HUES48 (cell line): ENCODE measurements around the gene NACA2.
"Not testable (repeated sequence)": the region's sequence is repeated elsewhere in the genome, so short reads cannot be mapped to it uniquely, and the experiment has no call there.

Experiments
- H3K27ac ChIP-seq: one replicate; pipeline ENCODE4 v1.7.0; 2013; ENCODE audit warnings: low read depth, low read length, inconsistent platforms
- H3K27me3 ChIP-seq: 2 replicates; pipeline ENCODE4 v1.6.1; 2013; ENCODE audit warnings: mild to moderate bottlenecking, low read length; ENCODE audit not compliant: control insufficient read depth, insufficient read depth
- H3K36me3 ChIP-seq: 2 replicates; pipeline ENCODE4 v1.6.1; 2013; ENCODE audit warnings: low read length; ENCODE audit not compliant: control insufficient read depth, insufficient read depth
- H3K4me1 ChIP-seq: 2 replicates; pipeline ENCODE4 v1.6.1; 2013; ENCODE audit warnings: mild to moderate bottlenecking, low read length; ENCODE audit not compliant: control insufficient read depth, insufficient read depth
- H3K4me3 ChIP-seq: 2 replicates; pipeline ENCODE4 v1.5.1; 2013; ENCODE audit warnings: mild to moderate bottlenecking, low read depth, low read length
- H3K9ac ChIP-seq: 2 replicates; pipeline ENCODE4 v1.6.1; 2013; ENCODE audit warnings: mild to moderate bottlenecking, low read depth, low read length, moderate library complexity
- H3K9me3 ChIP-seq: 2 replicates; pipeline ENCODE4 v1.6.1; 2013; ENCODE audit warnings: low read length; ENCODE audit not compliant: control insufficient read depth, insufficient read depth

Gene NACA2

DNA sequence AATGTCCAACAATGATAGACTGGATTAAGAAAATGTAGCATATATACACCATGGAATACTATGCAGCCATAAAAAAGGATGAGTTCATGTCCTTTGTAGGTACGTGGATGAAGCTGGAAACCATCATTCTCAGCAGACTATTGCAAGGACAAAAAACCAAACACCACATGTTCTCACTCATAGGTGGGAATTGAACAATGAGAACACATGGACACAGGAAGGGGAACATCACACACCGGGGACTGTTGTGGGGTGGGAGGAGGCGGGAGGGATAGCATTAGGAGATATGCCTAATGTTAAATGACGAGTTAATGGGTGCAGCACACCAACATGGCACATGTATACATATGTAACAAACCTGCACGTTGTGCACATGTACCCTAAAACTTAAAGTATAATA, 24.6 kb downstream of the NACA2 start:
- not testable (repeated sequence) for H3K27me3 ChIP-seq, H3K4me3 ChIP-seq, H3K4me1 ChIP-seq, H3K36me3 ChIP-seq, H3K9ac ChIP-seq, H3K27ac ChIP-seq, H3K9me3 ChIP-seq

DNA sequence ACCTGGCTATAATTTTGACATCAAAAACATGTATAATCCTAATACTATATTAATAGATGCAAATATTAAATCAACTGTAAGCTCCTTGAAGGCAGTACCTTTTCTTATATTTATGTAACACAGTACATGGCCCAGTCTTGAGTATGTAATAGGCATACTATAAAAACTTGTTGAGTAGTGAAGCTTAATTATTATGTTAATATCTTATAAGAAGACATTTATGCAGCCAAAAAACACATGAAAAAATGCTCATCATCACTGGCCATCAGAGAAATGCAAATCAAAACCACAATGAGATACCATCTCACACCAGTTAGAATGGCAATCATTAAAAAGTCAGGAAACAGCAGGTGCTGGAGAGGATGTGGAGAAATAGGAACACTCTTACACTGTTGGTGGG, 25.2 kb downstream of the NACA2 start:
- H3K4me1 ChIP-seq, H3K27ac ChIP-seq: not testable (repeated sequence)

DNA sequence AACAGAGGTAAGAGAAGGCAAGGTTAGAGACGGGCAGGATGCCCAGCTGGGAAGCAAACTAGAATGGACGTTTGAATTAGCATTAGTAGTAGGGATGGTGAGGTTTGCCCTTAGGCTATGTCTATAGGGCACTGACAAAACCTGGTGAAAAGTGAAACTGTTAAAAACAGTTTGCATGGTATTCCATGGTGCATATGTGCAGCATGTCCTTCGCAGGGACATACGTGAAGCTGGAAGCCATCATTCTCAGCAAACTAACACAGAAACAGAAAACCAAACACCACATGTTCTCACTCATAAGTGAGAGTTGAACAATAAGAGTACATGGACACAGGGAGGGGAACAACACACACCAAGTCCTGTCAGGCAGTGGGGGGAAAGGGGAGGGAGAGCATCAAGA, 25.8 kb downstream of the NACA2 start:
- H3K9ac ChIP-seq, result no peak overlapping the region
- no peak overlapping the region for H3K4me3 ChIP-seq
- no peaks in the 10 kb centered on the region for H3K36me3 ChIP-seq
- no peaks in the 10 kb centered on the region for H3K27me3 ChIP-seq
- no peaks in the 10 kb centered on the region for H3K4me1 ChIP-seq
- H3K9me3 ChIP-seq, result no peaks in the 10 kb centered on the region
- no peak overlapping the region for H3K27ac ChIP-seq

More for the DNA sequence above, 25.2 kb downstream of the NACA2 start:
- not testable (repeated sequence) for H3K4me3 ChIP-seq, H3K9ac ChIP-seq, H3K36me3 ChIP-seq, H3K27me3 ChIP-seq, H3K9me3 ChIP-seq

DNA sequence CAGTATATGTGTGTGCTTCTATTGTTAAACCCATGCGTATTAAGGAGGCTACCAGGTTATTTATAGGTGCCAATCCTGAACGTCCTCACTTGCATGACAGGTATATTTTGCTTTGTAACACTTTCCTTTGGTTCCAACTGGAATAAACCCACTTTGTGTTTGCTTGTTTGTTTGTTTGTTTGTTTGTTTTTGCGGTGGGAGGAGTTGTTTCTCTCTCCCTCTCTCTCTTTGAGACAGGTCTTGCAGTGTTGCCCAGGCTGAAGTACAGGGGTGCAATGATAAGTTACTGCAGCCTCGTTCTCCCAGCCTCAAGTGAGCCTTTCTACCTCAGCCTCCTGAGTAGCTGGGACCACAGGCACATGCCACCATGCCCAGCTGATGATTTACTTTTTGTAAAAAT, 28.7 kb downstream of the NACA2 start:
- H3K4me1 ChIP-seq, result no peaks in the 10 kb centered on the region
- no peak overlapping the region for H3K27ac ChIP-seq
- no peak overlapping the region for H3K9ac ChIP-seq
- H3K9me3 ChIP-seq, result no peaks in the 10 kb centered on the region
- no peak overlapping the region for H3K4me3 ChIP-seq
- H3K27me3 ChIP-seq, result no peaks in the 10 kb centered on the region
- H3K36me3 ChIP-seq, result no peaks in the 10 kb centered on the region

DNA sequence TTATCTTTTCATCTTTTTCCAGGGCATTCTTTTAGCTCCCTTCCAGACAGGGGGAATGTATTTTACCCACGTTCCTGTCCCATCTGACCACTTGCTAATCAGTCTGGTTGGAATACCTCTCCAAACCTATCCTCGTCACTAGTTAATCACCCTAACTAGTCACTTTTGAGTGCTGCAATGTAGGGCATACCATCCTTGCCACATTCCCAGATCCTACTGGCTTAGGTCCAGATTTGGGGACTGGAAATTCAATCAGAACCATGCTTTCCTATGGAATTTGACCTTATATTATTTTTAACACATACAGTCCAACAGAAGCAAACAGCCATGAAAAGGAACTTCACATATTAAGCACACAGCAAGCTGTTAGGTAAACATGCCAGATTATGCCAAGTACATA, 29.7 kb downstream of the NACA2 start:
- Histone ChIP-seq H3K27me3 (no peaks in the 10 kb centered on the region), H3K9ac (no peak overlapping the region), H3K36me3 (no peaks in the 10 kb centered on the region), H3K4me1 (no peaks in the 10 kb centered on the region), H3K27ac (no peak overlapping the region), H3K9me3 (no peaks in the 10 kb centered on the region), H3K4me3 (no peak overlapping the region)

DNA sequence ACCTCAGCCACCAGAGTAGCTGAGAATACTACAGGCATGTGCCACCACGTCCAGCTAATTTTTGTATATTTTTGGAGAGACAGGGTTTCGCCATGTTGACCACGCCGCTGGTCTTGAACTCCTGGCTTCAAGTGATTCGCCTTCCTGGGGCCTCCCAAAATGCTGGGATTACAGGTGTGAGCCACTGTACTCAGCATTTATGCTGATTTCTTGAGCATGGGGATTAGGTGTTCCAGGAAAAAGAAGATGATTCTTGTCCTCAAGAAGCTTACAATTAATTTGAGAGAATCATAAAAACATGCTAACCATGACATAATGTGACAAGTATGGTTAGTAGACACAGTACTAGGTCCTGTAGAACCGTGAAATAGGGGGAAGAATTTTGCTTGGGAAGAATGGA, 30.9 kb downstream of the NACA2 start:
- Histone ChIP-seq H3K27me3 (no peaks in the 10 kb centered on the region), H3K36me3 (no peaks in the 10 kb centered on the region), H3K9ac (no peak overlapping the region), H3K4me3 (no peak overlapping the region), H3K9me3 (no peaks in the 10 kb centered on the region), H3K27ac (no peak overlapping the region), H3K4me1 (no peaks in the 10 kb centered on the region)

DNA sequence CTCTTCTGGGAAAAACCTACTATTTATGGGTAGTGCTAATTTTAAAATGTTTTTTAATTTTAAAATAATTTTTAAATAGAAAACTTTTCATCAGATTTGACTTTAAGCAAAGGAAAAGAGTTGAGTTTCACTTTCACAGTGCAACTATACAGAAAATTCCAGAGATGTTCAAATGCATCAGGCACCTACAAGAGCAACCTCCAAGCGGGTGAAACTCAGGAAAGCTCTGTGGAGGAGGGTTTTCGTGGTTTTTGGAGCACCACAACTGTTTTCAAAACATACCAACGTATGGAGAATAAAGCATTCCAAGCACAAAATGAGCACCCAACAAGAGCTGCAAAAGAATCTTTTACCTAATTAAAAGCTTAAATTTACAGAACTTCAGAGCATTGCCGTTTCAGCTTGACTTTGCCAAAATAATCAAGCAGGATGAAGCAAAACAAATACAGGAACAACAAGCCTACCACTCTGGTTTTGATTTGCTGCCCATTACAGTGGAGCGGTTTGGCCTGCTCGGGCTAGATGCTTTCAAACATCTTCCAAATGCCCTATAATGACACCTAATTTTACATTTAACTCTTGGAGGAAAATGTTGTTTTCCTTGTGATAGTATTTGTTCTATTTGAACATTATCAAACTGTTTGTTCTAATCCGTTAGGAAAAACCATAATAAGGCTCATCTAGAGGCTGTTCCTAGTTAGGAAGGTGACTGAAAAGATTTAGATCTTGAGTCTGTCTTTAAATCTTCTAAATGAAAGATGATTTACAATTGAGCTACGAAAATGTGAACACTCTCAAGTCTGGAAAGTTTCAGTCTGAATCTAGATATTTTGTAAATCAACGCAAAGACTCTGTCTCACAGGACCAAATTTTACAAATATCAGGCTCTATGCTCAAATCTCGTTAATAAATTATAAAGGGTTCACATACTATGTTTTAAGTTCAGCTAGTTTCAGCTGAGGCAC, 34.5 kb downstream of the NACA2 start:
- Histone ChIP-seq H3K4me3 (no peak overlapping the region), H3K9ac (no peak overlapping the region), H3K27me3 (no peaks in the 10 kb centered on the region), H3K36me3 (no peaks in the 10 kb centered on the region), H3K9me3 (no peaks in the 10 kb centered on the region), H3K4me1 (no peaks in the 10 kb centered on the region), H3K27ac (no peak overlapping the region)

DNA sequence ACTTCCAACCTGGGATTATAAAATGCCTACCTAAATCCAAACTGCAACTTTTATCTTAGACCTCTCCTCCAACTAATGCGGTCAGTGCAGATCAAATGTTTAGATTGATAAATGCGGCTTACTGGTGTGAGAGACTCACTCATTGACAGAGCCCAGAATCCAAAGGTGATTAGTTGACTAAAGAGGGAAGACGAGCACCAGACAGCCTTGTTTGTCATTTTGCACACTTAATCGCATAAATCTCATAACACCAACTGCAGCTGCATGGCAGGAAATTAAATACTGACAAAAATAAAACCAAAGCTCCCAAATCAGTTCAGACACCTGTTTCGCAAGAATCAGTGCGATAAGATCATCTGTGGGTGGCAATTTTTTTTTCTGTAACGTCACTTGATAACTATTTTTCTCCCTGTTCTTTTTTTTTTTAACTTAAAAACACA, 35.9 kb downstream of the NACA2 start:
- Histone ChIP-seq H3K4me1 (no peaks in the 10 kb centered on the region), H3K9ac (no peak overlapping the region), H3K9me3 (no peaks in the 10 kb centered on the region), H3K36me3 (no peaks in the 10 kb centered on the region), H3K27me3 (no peaks in the 10 kb centered on the region), H3K27ac (no peak overlapping the region), H3K4me3 (no peak overlapping the region)

DNA sequence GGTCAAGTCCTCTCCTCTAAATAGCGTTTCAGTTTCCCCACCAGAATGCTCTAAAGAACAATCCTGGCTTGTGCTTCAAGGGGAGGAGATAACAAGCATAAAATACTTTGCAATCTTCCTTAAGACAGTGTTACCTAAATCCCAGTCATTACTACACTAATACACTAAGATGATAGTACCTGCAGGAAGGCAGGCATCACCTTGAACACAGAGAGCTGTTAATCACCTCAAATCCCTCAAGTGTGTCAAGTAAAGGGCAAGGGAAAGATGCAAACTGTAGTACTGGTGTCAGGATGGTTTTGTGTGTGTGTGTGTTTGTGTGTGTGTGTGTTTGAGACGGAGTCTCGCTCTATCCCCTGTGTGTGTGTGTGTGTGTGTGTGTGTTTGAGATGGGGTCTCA, 36.8 kb downstream of the NACA2 start:
- Histone ChIP-seq H3K27ac (no peak overlapping the region), H3K4me1 (no peaks in the 10 kb centered on the region), H3K9ac (no peak overlapping the region), H3K9me3 (no peaks in the 10 kb centered on the region), H3K27me3 (no peaks in the 10 kb centered on the region), H3K4me3 (no peak overlapping the region), H3K36me3 (no peaks in the 10 kb centered on the region)

DNA sequence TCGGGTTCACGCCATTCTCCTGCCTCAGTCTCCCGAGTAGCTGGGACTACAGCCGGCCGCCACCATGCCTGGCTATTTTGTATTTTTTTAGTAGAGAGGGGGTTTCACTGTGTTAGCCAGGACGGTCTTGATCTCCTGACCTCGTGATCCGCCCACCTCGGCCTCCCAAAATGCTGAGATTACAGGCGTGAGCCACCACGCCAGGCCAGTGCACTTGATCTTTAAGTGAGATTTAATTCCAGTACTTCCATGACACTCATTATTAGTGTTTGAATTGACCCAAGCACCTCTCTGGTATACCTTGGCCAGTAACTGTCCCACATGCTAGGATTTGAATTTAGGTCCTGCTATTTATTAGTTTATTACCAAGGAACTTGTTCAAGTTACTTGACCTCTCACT, 38.5 kb downstream of the NACA2 start:
- H3K9ac ChIP-seq, H3K27me3 ChIP-seq, H3K36me3 ChIP-seq, H3K4me1 ChIP-seq, H3K9me3 ChIP-seq, H3K27ac ChIP-seq, H3K4me3 ChIP-seq: not testable (repeated sequence)

DNA sequence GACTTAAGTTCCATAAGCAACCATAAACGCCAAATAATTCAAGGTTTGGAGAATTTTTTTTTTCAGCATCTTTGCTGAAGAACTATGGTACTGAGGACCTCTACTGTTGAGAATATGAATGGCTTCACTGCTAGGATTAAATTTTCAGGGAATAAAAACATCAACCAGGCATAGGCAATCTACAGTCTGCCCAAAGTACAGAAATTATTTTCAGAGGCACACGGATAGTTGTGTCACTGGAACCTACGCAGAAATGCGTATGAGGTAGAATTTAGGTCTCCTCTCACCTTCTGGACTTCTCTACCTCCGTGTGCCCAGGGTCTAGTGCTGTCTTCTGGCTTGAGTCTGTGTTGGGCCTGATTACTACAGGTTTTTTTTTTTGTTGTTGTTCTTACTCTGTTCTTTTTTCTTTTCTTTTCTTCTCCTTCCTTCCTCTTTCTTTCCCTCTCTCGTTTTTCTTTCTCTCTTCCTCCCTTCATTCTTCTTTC, 39.7 kb downstream of the NACA2 start:
- Histone ChIP-seq H3K9ac (no peak overlapping the region), H3K27ac (no peak overlapping the region), H3K36me3 (no peaks in the 10 kb centered on the region), H3K9me3 (no peaks in the 10 kb centered on the region), H3K4me1 (no peaks in the 10 kb centered on the region), H3K4me3 (no peak overlapping the region), H3K27me3 (no peaks in the 10 kb centered on the region)
